Fibroblast of lung (primary cell): ENCODE measurements around the gene DOK4. TPM values are rescaled to one million over a fixed set of nuclear protein-coding genes. Genes with fewer than 3 reads are reported as not detected.

Experiments
- DNase-seq, 2 donors: peaks; one replicate each; pipeline versions ENCODE4 v3.0.0 to v3.0.0-alpha.2; 2010; ENCODE audit warnings: low read depth in 2 of 2
- H2AFZ ChIP-seq: 2 replicates; pipeline ENCODE4 v1.5.1; 2012; ENCODE audit warnings: low read length, control low read depth, inconsistent platforms
- H3K27ac ChIP-seq: 2 replicates; pipeline ENCODE4 v1.5.1; 2011; ENCODE audit warnings: low read length, control low read depth; ENCODE audit not compliant: insufficient read depth
- H3K27me3 ChIP-seq: 2 replicates; pipeline ENCODE4 v1.5.1; 2011; ENCODE audit warnings: mild to moderate bottlenecking, low read length; ENCODE audit not compliant: control insufficient read depth, insufficient read depth
- H3K36me3 ChIP-seq: 2 replicates; pipeline ENCODE4 v1.5.1; 2011; ENCODE audit warnings: low read length; ENCODE audit not compliant: control insufficient read depth, insufficient read depth
- H3K4me1 ChIP-seq: 2 replicates; pipeline ENCODE4 v1.5.1; 2011; ENCODE audit warnings: low read length; ENCODE audit not compliant: control insufficient read depth, insufficient read depth; ENCODE audit errors: extremely low read depth
- H3K4me2 ChIP-seq: 2 replicates; pipeline ENCODE4 v1.5.1; 2011; ENCODE audit warnings: low read length, control low read depth; ENCODE audit not compliant: insufficient read depth; ENCODE audit errors: extremely low read depth
- H3K4me3 ChIP-seq, 4 experiments: fragments of 200-600 bp in 1 of 4; sonication (generic) in 1 of 4; replicated peaks in 1 of 4; 2 replicates each; pipeline ENCODE4 v1.5.1; 2011 to 2016; ENCODE audit warnings: low read length in 4 of 4, low read depth in 3 of 4, mild to moderate bottlenecking in 3 of 4, control low read depth in 2 of 4, inconsistent platforms in 1 of 4, mixed read lengths in 1 of 4; ENCODE audit not compliant: insufficient read depth in 1 of 4; ENCODE audit errors: control extremely low read depth in 1 of 4
- H3K79me2 ChIP-seq: 2 replicates; pipeline ENCODE4 v1.5.1; 2012; ENCODE audit warnings: mild to moderate bottlenecking, low read length, inconsistent platforms; ENCODE audit not compliant: control insufficient read depth, insufficient read depth
- H3K9ac ChIP-seq: 2 replicates; pipeline ENCODE4 v1.5.1; 2011; ENCODE audit warnings: mild to moderate bottlenecking, low read length, control low read depth; ENCODE audit not compliant: insufficient read depth
- H3K9me3 ChIP-seq: 2 replicates; pipeline ENCODE4 v1.5.1; 2012; ENCODE audit warnings: low read depth, low read length; ENCODE audit not compliant: control insufficient read depth, insufficient read depth
- H4K20me1 ChIP-seq: 2 replicates; pipeline ENCODE4 v1.5.1; 2011; ENCODE audit warnings: low read length; ENCODE audit not compliant: control insufficient read depth, insufficient read depth; ENCODE audit errors: extremely low read depth
- CTCF ChIP-seq, 2 donors: IDR thresholded peaks in 1 of 2; conservative IDR thresholded peaks in 1 of 2; 1 replicate in 1 of 2; 2 replicates in 1 of 2; pipeline ENCODE4 v1.5.1; 2011 to 2012; ENCODE audit warnings: low read length in 2 of 2, control low read depth in 1 of 2, inconsistent platforms in 1 of 2, low read depth in 1 of 2, mild to moderate bottlenecking in 1 of 2
- EZH2 ChIP-seq: IDR thresholded peaks from 2 replicates; pipeline ENCODE4 v1.5.1; 2012; ENCODE audit warnings: low read length, control low read depth, mild to moderate bottlenecking; ENCODE audit errors: missing control alignments
- polyA plus RNA-seq, 2 donors: library from polyadenylated mRNA; depleted of rRNA in 1 of 2; stranded (reverse) in 1 of 2; unstranded in 1 of 2; fragments of >200 nt; gene quantifications; 2 replicates each; pipeline ENCODE4 v1.2.1, GENCODE V29; 2011 to 2012; ENCODE audit warnings: missing spikeins in 1 of 2
- total RNA-seq: library from RNA; depleted of rRNA; stranded (reverse); fragments of >200 nt; gene quantifications from 2 replicates; pipeline ENCODE4 v1.2.1, GENCODE V29; 2014

The DOK4 gene
- total and polyA plus RNA-seq, 2 donors (not counting 1 experiment from before 2014, with no cell fraction given), result 12.6 to 15.0 TPM

- Histone ChIP-seq H3K79me2 (no peaks in the 10 kb centered on the region), H3K36me3 (no peaks in the 10 kb centered on the region), H3K4me1 (no peaks in the 10 kb centered on the region), H2AFZ (peak overlapping the region; percentile 93), H3K4me3 (peak overlapping the region in 2 of 4 experiments; percentile 14 to 71), H4K20me1 (no peaks in the 10 kb centered on the region), H3K9me3 (no peaks in the 10 kb centered on the region), H3K9ac (no peak overlapping the region), H3K27ac (no peak overlapping the region), H3K4me2 (no peak overlapping the region), H3K27me3 (no peaks in the 10 kb centered on the region)
- TF ChIP-seq CTCF (conservative IDR thresholded peaks at IDR 0.05 in 1 of 2, IDR thresholded peaks at IDR 0.05 in 1 of 2; ENCODE audit: low read depth in 1 of 2, low read length in 2 of 2) (no peak), EZH2 (no peak)
- no peak for DNase-seq
Measured at GRCh38 chr16:57486858-57487834, 853 bp upstream of the DOK4 start.

DNA sequence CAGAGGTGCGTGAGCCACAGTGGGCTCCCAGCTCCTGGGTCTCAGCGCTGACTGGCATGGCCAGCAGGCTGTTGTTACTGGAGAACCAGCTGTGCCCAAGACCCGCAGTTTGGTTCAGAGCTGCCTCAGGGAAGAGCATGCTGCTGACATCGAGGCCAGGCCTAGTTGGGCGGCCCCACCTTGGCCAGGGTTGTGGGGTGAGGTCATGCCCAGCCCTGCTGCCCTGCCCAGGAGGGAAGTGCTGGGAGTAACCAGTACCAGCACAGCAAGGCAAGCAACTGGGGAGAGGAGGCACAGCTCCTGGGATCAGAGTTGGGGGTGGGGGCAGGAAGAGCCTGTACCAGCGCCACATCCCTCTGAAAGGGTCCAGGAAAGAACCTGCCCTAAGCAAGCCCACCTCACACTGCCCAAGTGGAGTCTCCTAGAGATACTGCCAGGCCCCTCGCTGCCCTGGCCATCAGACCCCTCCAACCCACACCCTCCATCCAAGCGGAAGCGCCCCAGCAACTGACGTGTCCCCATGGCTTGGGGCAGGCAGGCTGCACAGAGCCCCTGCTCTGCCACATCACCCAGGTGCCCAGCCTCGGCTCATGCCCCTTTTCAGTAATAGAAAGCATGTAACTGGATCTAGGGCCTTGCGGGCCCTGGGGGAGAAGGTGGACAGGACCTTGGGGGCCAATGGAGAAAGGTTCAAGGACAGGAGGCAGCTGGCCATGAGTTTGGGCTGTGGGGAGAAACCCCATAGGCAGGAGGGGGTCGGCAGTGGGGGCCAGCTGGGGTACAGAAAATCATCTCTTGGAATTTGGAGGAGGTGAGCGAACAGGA is 990 bp downstream of the DOK4 start:
- H3K79me2 ChIP-seq, result no peaks in the 10 kb centered on the region
- TF ChIP-seq EZH2 (no peak), CTCF (conservative IDR thresholded peaks at IDR 0.05 in 1 of 2, IDR thresholded peaks at IDR 0.05 in 1 of 2; ENCODE audit: low read depth in 1 of 2, low read length in 2 of 2) (no peak)
- H3K27ac ChIP-seq, result no peak overlapping the region

DNA sequence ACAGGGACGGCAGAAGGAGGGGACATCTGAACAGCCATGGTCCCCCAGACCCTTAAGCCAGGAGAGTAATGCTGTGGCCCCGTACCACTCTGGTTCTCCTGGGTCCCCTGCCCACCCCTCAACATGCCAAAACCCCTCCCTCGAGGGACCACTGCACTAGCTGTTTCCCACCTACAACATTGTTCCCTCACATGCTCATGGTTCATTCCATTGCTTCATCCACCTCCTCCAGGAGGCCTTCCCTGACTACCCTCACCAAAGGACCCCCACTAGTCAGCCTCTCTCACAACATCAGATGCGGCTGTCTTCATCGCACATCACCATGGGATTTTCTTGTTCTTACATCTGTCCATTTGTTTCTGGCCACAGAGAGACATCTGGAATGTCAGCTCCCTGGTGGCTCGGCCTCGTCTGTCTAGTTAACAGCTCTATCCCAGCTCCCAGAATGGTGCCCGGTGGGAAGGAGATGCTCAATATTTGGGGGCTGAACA is 1.7 kb downstream of the DOK4 start:
- H3K9ac ChIP-seq, result no peak overlapping the region
- H3K4me1 ChIP-seq, result peaks cover 6% of the 10 kb centered on the region
- H3K79me2 ChIP-seq, result no peaks in the 10 kb centered on the region

More for the DNA sequence above, 990 bp downstream of the DOK4 start:
- Histone ChIP-seq H2AFZ (no peak overlapping the region), H3K9ac (no peak overlapping the region), H3K27me3 (no peaks in the 10 kb centered on the region), H3K4me2 (no peak overlapping the region), H3K36me3 (no peaks in the 10 kb centered on the region), H4K20me1 (no peaks in the 10 kb centered on the region), H3K4me1 (peaks cover 2% of the 10 kb centered on the region), H3K9me3 (no peaks in the 10 kb centered on the region), H3K4me3 (peak overlapping the region in 3 of 4 experiments; percentile 46 to 71 (median 60))
- no peak for DNase-seq

More for the DNA sequence above, 1.7 kb downstream of the DOK4 start:
- no peaks in the 10 kb centered on the region for H4K20me1 ChIP-seq
- H3K4me2 ChIP-seq, result no peak overlapping the region
- TF ChIP-seq EZH2 (no peak), CTCF (conservative IDR thresholded peaks at IDR 0.05 in 1 of 2, IDR thresholded peaks at IDR 0.05 in 1 of 2; ENCODE audit: low read depth in 1 of 2, low read length in 2 of 2) (no peak)
- no peaks in the 10 kb centered on the region for H3K27me3 ChIP-seq
- H2AFZ ChIP-seq, result no peak overlapping the region
- H3K4me3 ChIP-seq, result no peak overlapping the region
- no peak for DNase-seq
- H3K9me3 ChIP-seq, result no peaks in the 10 kb centered on the region
- no peak overlapping the region for H3K27ac ChIP-seq
- no peaks in the 10 kb centered on the region for H3K36me3 ChIP-seq
